Activated naive CD4-positive, alpha-beta T cell treated with anti-CD3 and anti-CD28 coated beads, Interleukin-2, amount 50 U/mL, for 72 hours (primary cell): ENCODE results near the gene LGI1. TPM values are rescaled to one million over a fixed set of nuclear protein-coding genes. Genes with fewer than 3 reads are reported as not detected.
A peak's percentile ranks its signal among the peaks of the same experiment; 100 is the strongest.

ENCODE experiments used
- ATAC-seq, 2 donors: fragments of 150-1000 bp; cut with Tn5 transposase; 2 replicates each; pipeline ENCODE4 v1.10.0; 2021; ENCODE audit warnings: mild to moderate bottlenecking in 2 of 2, moderate library complexity in 2 of 2
- DNase-seq, 2 donors: peaks; one replicate each; pipeline ENCODE4 v3.0.0; 2021 to 2022; ENCODE audit warnings: low spot score in 2 of 2
- H3K27ac Mint-ChIP-seq, 2 donors: one replicate each; pipeline ENCODE4 v1.8.0; 2022; ENCODE audit warnings: mild to moderate bottlenecking in 2 of 2, mixed read lengths in 2 of 2
- H3K36me3 Mint-ChIP-seq, 2 donors: one replicate each; pipeline ENCODE4 v1.8.0; 2022; ENCODE audit warnings: mixed read lengths in 2 of 2
- H3K9me3 Mint-ChIP-seq, 2 donors: one replicate each; pipeline ENCODE4 v1.8.0; 2022; ENCODE audit warnings: mixed read lengths in 2 of 2
- total RNA-seq, 2 donors: library from RNA; stranded (reverse); gene quantifications; one replicate each; pipeline ENCODE4 v1.2.3, GENCODE V29; 2022

Gene LGI1
- total RNA-seq, 2 donors from 2014 or later: not detected

DNA sequence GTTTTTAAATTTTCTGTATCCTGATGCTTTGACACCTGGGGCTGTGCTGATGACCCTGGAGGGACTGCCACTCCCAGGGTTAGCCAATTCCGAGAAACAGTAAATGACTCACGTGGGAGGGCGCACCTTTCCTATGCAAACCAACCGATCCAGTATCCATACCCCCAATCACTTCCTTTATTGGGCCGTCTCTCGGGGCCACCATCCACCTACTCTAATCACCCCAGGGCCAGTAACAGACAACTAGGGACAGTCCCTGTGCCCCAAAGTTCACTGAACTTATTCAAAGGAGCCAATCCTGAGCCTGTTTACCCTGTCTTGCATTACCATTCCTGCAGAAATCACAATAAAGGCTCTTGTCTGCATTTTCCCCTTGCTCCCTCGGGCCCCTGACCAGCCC lies 6.6 kb upstream of the LGI1 start:
- Mint-ChIP-seq H3K27ac (no peak overlapping the region), H3K9me3 (no peaks in the 10 kb centered on the region)

DNA sequence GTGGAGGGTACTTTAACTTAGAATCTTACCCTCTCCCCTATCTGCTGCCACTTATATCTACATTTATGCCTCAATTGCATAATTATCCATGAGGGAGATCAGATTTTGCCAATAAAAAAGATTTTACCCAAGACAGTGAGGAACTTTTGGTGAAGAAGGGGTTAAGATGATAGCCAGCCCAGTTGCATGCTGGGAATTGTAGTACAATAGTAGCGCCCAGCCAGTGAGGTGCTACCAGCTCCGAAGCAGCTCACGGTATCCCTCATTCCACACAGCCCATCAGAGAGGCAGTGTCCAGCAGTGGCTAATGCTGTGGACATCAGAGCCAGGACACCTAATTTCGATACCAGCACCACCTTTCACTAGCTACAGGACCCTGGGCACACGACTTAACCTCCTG lies 5.9 kb upstream of the LGI1 start:
- H3K36me3 Mint-ChIP-seq: no peaks in the 10 kb centered on the region
- H3K9me3 Mint-ChIP-seq: no peaks in the 10 kb centered on the region
- H3K27ac Mint-ChIP-seq: no peak overlapping the region
- ATAC-seq (no peak), DNase-seq (no peak)

More for the DNA sequence above, 6.6 kb upstream of the LGI1 start:
- DNase-seq: no peak
- no peak for ATAC-seq
- no peaks in the 10 kb centered on the region for H3K36me3 Mint-ChIP-seq

DNA sequence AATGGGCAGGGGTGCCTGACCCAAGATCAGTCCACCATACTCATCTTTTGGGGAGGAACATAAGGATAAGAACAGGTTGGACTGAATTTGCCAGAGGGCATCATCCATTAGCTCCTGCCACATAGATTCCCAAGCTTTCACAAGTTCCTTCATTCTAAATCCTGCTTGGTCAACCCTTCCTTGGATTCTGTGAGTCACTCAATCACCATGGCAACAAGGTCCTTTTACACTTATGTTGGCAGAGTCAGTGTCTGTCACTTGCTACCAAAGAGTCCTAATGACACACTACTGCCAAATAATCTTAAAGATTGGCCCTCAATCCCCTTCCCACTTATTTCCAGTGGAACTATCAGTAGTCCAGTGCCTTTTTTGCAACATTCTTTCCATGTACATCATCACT lies 5.0 kb upstream of the LGI1 start:
- no peak for ATAC-seq
- DNase-seq: no peak
- Mint-ChIP-seq H3K36me3 (no peaks in the 10 kb centered on the region), H3K27ac (no peak overlapping the region), H3K9me3 (no peaks in the 10 kb centered on the region)

DNA sequence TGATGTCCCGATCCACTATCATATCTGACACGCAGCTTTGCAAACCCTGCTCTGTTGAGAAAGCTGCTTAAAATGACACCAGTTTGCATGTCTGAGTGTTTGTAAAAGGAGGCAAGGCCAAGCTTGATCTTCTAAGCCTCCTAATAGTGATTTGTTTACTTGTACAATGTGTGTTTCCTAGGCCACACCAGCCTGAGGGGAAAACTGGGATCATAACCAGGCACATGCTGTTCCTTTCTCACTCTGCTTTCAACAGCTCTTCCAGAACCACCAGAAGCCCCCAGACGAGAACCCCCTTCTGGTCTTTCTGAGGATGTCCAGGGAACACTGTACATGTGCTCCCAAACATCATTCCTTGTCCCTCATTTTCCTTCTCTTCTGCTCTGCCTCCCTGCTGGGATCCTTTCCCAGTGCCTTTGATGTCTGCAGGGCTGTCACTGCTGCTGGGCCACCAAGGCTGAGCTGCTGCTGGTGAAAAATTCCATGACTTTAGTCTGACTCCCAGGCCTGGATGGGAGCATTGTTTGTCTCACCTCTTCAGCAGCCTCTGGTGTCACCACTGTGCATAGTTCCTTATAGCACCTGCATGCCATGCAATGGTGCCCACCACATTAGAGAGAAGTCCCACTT lies 4.0 kb upstream of the LGI1 start:
- no peak for ATAC-seq
- Mint-ChIP-seq H3K27ac (no peak overlapping the region), H3K9me3 (no peaks in the 10 kb centered on the region), H3K36me3 (no peaks in the 10 kb centered on the region)
- no peak for DNase-seq

DNA sequence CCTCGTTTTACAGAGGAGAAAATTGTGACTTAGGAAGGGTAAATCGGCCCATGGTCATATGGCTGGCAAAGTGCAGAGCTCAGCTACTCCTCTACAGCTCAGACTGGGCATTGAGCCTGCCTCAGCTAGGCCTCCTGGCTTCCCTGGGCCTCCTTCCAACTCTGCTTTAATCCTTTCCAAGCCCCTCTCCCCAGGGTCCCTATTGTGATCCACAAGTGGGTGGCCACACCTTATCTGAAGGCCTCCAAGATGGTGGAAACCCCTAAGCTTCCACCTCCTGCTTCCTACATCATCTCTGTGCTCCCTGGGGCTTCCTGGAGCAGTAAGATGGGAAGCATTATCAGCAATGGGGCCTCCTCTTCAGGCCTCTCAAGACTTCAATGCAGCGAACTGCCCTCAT lies 3.0 kb upstream of the LGI1 start:
- Mint-ChIP-seq H3K9me3 (no peaks in the 10 kb centered on the region), H3K27ac (no peak overlapping the region), H3K36me3 (no peaks in the 10 kb centered on the region)
- DNase-seq (no peak), ATAC-seq (no peak)

DNA sequence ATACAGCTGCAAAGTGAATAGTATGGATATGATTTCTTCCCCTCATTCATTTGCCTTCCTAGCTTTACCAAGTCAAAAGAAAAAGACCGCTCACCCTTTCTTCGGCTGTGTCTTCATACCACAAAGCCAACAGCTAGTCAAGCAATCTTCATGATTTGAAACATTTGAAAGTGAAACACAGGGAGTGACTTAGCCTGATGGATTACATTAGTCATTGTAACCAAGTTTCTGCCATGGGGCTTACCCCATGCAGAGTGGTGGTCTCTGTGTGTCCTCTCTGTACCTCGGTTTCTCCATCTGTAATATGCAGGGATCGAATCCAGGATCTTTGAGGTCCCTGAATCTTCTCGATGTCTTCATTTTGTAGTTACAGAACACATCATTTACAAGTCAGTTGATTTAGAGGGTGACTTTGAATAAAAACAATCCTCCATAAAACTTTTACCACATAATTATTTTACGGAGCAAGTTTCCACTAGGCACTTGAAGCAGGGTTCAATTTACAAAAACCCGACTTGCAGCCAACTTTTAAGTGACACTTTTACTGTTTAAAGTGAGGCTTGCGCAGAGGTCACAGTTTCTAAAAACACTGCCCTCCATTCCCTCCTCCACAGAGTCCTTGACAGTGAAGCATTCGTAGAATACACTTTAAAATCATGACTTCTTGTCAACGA lies 2.2 kb upstream of the LGI1 start:
- DNase-seq (no peak), ATAC-seq (peak; percentile 40 to 73)
- Mint-ChIP-seq H3K36me3 (no peaks in the 10 kb centered on the region), H3K9me3 (no peaks in the 10 kb centered on the region), H3K27ac (no peak overlapping the region)

DNA sequence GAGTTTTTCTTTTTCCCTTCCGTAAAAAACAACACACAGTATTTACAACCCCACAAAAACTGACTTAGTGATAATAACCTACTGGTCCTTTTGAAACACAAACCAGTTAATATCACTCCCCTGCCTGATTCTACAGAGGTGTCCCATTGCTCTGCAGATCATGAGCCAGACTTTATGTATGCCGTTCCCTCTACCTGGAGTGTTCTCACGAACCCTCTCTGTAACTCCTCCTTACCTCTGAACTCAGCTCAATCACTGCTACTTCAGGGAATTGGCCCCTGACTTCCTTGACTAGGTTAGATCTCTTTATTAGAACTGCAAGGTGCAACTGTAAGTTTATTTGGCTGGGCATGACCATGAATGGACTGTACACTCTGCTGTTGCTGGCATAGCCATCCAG lies 1.6 kb upstream of the LGI1 start:
- Mint-ChIP-seq H3K9me3 (no peaks in the 10 kb centered on the region), H3K36me3 (no peaks in the 10 kb centered on the region), H3K27ac (no peak overlapping the region)
- ATAC-seq (no peak), DNase-seq (no peak)

DNA sequence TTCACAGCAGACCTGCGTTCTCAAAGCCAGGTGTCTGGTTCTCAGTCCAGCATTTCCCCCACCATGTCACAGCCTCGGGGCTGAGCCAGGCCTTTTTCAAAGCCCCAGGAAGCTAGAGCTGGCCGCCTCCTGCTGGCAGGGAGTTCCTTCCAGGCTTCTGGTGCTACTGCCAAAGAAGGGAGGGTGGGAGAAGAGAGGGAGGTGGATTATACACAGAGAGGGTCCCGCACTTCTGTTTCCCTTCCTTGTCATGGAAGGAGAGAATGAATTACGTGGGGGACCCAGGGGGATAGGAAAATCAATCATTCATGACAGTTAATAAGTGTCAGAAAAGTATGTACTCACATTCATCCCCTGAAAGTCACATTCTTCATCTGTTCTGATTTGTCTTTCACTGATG lies 600 bp upstream of the LGI1 start:
- H3K36me3 Mint-ChIP-seq: no peaks in the 10 kb centered on the region
- no peaks in the 10 kb centered on the region for H3K9me3 Mint-ChIP-seq
- DNase-seq (no peak), ATAC-seq (no peak)
- H3K27ac Mint-ChIP-seq: no peak overlapping the region

DNA sequence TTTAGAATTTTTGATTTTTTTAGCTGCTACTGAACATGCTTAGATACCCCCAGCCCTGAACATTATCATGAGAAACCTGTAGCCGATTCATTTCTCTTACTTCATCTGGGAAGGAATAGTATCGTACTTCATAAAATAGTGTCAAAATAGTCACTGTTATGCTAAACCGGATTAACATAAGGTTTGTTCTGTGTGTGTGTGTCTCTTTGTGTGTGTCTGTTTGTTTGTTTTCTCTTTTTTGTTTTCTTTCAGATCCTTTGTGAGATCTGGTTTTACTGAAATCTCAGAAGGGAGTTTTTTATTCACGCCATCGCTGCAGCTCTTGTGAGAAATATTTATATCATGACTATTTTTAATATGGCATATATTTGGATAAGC lies 761 bp downstream of the LGI1 start:
- no peaks in the 10 kb centered on the region for H3K36me3 Mint-ChIP-seq
- no peak overlapping the region for H3K27ac Mint-ChIP-seq
- ATAC-seq (no peak), DNase-seq (no peak)
- no peaks in the 10 kb centered on the region for H3K9me3 Mint-ChIP-seq

DNA sequence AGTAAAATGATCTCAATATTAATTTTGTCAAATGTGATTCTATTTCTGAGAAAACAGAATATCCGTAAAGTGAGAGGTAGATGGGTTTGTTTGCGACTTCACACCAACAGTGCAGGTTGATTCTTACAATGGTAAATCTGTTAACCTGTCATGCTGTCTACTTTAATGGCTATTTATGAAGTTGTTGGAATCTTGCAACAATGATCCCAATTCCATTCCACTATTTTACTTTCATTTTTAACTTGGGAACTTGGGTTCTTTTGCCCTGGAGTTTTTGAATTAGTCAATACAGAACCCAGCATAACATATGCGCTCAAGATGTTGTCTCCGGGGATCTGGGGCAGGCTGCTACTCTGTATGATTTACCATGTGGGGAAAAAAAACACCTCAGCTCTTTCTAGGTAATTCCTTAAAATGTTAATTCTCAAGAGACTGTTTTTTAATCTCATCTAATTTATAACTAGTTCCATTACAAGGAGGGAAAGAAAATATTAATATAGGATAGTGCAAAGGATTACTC lies 1.2 kb downstream of the LGI1 start:
- ATAC-seq: no peak
- no peak for DNase-seq
- H3K27ac Mint-ChIP-seq: no peak overlapping the region
- no peaks in the 10 kb centered on the region for H3K36me3 Mint-ChIP-seq
- no peaks in the 10 kb centered on the region for H3K9me3 Mint-ChIP-seq

DNA sequence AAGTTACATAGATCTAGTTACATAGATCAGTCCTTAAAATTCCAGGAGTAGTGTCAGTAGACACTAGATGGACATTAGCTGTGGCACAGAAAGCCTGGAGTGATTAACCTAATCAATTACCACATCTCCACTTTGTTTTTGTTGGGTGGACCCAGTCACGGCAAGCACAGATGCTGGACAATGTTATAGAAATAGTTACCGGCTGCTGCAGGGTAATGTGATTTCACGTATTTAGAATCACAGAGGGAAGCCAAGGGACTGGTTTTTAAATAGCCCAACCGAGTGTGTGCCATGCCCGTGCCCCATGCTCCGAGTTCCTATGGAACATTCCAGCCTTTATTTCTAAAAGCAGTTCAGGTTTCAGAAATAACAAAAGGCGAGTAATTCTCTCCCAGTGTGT lies 2.8 kb downstream of the LGI1 start:
- ATAC-seq (no peak), DNase-seq (no peak)
- Mint-ChIP-seq H3K9me3 (no peaks in the 10 kb centered on the region), H3K27ac (no peak overlapping the region), H3K36me3 (no peaks in the 10 kb centered on the region)

DNA sequence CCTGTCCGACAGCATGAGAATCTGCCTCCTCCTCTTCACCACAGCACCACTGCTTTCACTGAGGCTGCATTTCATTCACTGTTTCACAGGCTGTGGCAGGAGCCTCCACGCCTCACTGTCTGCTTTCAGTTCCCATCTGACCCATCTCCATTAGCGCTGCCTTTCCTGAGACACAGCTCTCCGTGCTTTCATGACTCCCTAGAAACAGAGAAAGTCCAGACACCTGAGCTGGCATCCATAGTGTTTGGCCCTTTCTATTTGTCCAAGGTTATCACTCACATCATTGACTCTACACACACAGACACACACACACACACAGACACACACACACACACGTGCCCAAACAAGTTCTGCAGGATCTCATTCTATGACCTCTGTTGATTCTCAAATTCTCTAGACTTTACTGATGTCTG lies 5.2 kb downstream of the LGI1 start:
- Mint-ChIP-seq H3K36me3 (no peaks in the 10 kb centered on the region), H3K9me3 (no peaks in the 10 kb centered on the region), H3K27ac (peak overlapping the region in 1 of 2 donors; percentile 51)
- no peak for DNase-seq
- ATAC-seq: no peak

DNA sequence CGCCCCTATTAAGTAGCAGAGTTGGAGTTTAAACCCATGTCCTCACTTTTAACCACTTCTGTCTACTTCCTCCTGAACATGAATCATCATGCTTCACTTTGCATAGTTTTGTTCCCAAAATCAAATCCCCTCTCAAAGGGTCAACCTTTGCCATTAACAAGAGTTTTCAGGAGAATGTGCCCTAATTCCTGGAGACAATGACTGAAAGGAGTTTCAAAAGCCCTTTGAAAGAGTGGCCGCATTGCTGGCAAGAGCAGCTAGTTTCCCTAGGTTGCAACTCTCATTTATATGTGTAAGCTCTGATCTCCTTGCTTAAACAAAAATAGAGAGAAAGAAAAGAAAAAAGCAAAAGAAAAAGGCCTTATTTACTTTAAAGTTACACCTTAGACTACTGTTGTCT lies 9.2 kb downstream of the LGI1 start:
- no peak overlapping the region for H3K27ac Mint-ChIP-seq
- ATAC-seq (no peak), DNase-seq (no peak)
- no peaks in the 10 kb centered on the region for H3K9me3 Mint-ChIP-seq
- no peaks in the 10 kb centered on the region for H3K36me3 Mint-ChIP-seq

DNA sequence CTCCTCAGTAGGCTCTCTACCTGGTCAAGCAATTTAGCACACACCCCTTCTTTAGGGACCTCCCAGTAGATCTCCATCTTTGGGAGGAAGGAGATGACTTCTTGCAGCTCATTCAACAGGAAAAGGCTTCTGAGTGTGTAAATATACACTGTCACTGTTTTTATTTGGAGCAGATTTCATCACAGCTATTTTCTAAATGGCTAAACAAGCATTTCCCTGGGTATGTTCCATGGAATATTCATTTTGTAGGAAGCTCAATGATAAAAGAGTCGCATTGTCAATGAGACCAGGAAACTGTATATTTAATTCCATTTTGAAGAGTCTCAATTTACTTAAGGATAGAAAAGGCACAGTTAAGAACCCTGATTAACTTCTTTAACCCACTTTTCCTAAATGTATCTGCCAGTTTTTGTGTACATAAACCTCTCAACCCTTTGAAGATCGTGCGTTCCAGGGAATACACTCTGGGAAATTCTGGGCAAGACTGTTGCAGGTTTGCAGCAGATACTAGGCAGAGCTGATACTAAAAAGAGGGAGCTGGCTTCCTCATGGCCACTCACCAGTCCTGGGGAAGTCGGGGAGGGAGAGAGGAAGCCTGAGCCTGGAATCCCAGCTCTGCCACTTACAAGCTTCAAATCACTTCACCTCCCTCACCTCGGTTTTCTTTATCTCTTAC lies 10.1 kb downstream of the LGI1 start:
- Mint-ChIP-seq H3K36me3 (no peaks in the 10 kb centered on the region), H3K27ac (no peak overlapping the region), H3K9me3 (no peaks in the 10 kb centered on the region)
- DNase-seq (no peak), ATAC-seq (no peak)

DNA sequence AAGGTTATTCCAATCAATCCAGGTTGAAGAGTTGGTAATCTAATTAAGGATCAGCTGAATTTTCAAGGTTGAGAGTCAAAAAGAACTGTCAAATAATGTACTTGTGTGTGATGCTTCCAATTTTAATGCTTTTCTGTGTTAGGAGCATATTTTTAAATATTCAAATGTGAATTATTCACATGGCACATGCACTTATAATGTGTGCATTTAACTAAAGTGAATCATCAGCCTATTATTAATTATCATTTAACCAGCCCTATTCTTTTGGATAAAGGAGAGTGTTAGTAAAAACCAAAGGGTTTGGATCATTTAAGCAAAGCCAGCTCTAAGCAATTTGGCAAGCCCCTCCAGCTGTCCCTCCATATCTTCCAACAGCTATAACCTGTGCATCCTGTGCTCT lies 11.2 kb downstream of the LGI1 start:
- Mint-ChIP-seq H3K27ac (no peak overlapping the region), H3K9me3 (no peaks in the 10 kb centered on the region), H3K36me3 (no peaks in the 10 kb centered on the region)
- no peak for DNase-seq
- no peak for ATAC-seq

DNA sequence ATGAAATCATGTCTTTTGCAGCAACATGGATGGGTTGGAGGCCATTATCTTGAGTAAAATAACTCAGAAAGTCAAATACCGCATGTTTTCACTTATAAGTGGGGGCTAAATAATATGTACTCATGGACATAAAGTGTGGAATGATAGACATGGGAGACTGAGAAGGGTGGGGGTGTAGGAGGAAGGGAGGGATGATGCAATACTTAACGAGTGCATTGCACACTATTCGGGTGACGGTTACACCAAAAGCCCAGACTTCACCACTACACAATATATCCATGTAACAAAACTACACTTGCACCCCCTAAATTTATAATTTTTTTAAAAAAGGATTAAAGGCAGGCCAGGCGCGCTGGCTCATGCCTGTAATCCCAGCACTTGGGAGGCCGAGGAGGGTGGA lies 13.6 kb downstream of the LGI1 start:
- no peak for DNase-seq
- Mint-ChIP-seq H3K9me3 (no peaks in the 10 kb centered on the region), H3K27ac (no peak overlapping the region), H3K36me3 (no peaks in the 10 kb centered on the region)
- no peak for ATAC-seq

DNA sequence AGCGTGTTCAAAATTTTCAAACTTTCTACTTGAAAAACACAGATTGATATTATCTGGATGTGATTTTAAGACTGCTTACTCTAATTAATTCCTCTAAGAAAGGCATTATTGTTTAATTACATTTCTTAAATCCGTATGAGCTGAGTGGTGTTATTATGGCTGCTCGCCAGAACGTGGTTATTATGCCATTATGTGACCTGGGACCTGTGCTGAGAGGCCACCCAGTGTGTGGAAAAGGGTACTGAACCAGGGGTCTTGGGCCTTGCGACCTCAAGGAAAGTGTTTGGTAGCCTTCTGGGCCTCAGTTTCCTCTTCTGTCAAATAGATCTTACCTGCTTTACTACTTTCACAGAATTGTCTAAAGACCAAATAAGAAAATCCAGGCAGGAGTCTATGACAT lies 15.4 kb downstream of the LGI1 start:
- no peak for ATAC-seq
- Mint-ChIP-seq H3K36me3 (no peaks in the 10 kb centered on the region), H3K9me3 (no peaks in the 10 kb centered on the region), H3K27ac (no peak overlapping the region)
- no peak for DNase-seq

DNA sequence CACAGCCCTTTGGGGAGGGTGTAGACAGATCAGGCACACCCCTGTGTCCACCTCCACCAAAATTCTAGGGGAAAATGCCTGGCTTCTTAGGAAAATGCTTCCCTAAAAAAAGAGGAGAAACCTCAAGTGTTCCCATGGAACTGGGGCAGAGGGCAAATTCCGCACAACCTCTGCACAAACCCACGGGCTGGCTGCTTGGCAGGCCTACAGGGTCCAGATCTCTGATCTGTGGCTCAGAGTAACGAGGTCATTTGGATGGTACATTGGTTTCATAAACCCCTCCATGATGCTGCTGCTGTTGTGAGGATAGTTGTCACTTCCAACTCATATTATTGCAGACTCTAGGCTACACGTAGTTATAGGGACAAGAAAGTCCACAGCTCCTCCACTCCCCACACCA lies 16.0 kb downstream of the LGI1 start:
- Mint-ChIP-seq H3K36me3 (no peaks in the 10 kb centered on the region), H3K27ac (no peak overlapping the region), H3K9me3 (no peaks in the 10 kb centered on the region)
- no peak for DNase-seq
- ATAC-seq: no peak
